Activated T-cell treated with anti-CD3 and anti-CD28 coated beads, Interleukin-2, amount 50 U/mL, for 72 hours (primary cell): ENCODE results near the gene ETFDH. TPM values are rescaled to one million over a fixed set of nuclear protein-coding genes. Genes with fewer than 3 reads are reported as not detected.
"Not testable (repeated sequence)": the region's sequence is repeated elsewhere in the genome, so short reads cannot be mapped to it uniquely, and the experiment has no call there.

ENCODE experiments used
- ATAC-seq, 2 donors: fragments of 150-1000 bp; cut with Tn5 transposase; replicated peaks in 1 of 2; 2 replicates each; pipeline ENCODE4 v1.10.0; 2021; ENCODE audit warnings: moderate library complexity in 2 of 2, mild to moderate bottlenecking in 1 of 2
- DNase-seq, 2 donors: peaks; one replicate each; pipeline ENCODE4 v3.0.0; 2021 to 2022; ENCODE audit warnings: mixed read lengths in 1 of 2
- H3K27ac Mint-ChIP-seq: one replicate; pipeline ENCODE4 v1.8.0; 2022; ENCODE audit warnings: mild to moderate bottlenecking, moderate library complexity, mixed read lengths
- H3K27me3 Mint-ChIP-seq: one replicate; pipeline ENCODE4 v1.8.0; 2022; ENCODE audit warnings: low read depth, mixed read lengths
- H3K36me3 Mint-ChIP-seq, 2 donors: one replicate each; pipeline ENCODE4 v1.8.0; 2022; ENCODE audit warnings: mixed read lengths in 2 of 2, mild to moderate bottlenecking in 1 of 2; ENCODE audit not compliant: insufficient read depth in 2 of 2
- H3K4me1 Mint-ChIP-seq: one replicate; pipeline ENCODE4 v1.8.0; 2022; ENCODE audit warnings: low read depth, mixed read lengths
- H3K4me3 Mint-ChIP-seq, 2 donors: one replicate each; pipeline ENCODE4 v1.8.0; 2022; ENCODE audit warnings: mild to moderate bottlenecking in 2 of 2, mixed read lengths in 2 of 2, moderate library complexity in 2 of 2
- H3K9me3 Mint-ChIP-seq, 2 donors: one replicate each; pipeline ENCODE4 v1.8.0; 2022; ENCODE audit warnings: mixed read lengths in 2 of 2
- total RNA-seq, 2 donors: library from RNA; stranded (reverse); gene quantifications; one replicate each; pipeline ENCODE4 v1.2.3, GENCODE V29; 2022

Gene ETFDH
- total RNA-seq, 2 donors from 2014 or later: 30.2 to 38.0 TPM

GRCh38 chr4:158738866-158739265 lies 66.8 kb downstream of the ETFDH start:
- Mint-ChIP-seq H3K4me1 (no peaks in the 10 kb centered on the region), H3K9me3 (no peaks in the 10 kb centered on the region), H3K4me3 (no peak overlapping the region), H3K27ac (no peak overlapping the region), H3K27me3 (no peaks in the 10 kb centered on the region), H3K36me3 (no peaks in the 10 kb centered on the region)
- DNase-seq (no peak), ATAC-seq (no peak)

GRCh38 chr4:158739600-158739999 lies 67.5 kb downstream of the ETFDH start:
- Mint-ChIP-seq H3K4me3 (no peak overlapping the region), H3K27me3 (no peaks in the 10 kb centered on the region)
- no peak for DNase-seq

DNA sequence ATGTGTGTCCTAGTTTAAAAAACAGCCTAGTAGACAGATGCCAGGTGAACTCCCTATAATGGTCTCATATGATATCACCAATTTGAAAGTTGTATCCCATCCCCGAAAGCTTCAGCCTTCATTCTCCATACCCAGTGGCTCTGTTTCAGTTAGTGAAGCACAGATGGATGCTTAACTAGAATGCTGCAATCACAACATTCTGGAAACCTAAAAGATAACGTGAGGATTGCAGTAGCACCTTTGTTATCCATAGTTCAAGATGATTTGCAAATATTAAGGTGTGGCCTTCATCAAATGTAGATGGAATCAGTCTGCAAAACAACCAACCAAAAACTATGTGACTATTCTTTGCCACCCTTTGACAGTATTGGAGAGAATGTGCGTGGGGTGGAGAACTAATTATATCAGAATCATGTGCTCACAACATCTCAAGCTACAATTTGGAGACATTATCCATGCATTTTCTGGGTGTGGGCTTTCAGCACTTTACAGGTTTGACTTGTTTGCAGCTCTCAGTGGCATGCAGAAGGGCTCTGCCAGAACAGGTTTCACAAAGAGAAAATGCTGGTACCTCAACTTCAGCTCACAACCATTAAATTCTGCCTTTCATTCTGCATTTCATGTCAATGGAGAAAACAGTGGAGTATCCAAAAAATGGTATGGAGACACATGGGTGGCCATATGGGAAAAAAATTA lies 69.4 kb downstream of the ETFDH start:
- Mint-ChIP-seq H3K36me3 (no peaks in the 10 kb centered on the region), H3K9me3 (no peaks in the 10 kb centered on the region), H3K27me3 (no peaks in the 10 kb centered on the region), H3K4me3 (no peak overlapping the region), H3K4me1 (no peaks in the 10 kb centered on the region), H3K27ac (no peak overlapping the region)
- no peak for ATAC-seq
- no peak for DNase-seq

More at GRCh38 chr4:158739600-158739999, 67.5 kb downstream of the ETFDH start:
- H3K36me3 Mint-ChIP-seq: no peaks in the 10 kb centered on the region
- no peak overlapping the region for H3K27ac Mint-ChIP-seq
- H3K4me1 Mint-ChIP-seq: no peaks in the 10 kb centered on the region
- ATAC-seq: no peak
- no peaks in the 10 kb centered on the region for H3K9me3 Mint-ChIP-seq

DNA sequence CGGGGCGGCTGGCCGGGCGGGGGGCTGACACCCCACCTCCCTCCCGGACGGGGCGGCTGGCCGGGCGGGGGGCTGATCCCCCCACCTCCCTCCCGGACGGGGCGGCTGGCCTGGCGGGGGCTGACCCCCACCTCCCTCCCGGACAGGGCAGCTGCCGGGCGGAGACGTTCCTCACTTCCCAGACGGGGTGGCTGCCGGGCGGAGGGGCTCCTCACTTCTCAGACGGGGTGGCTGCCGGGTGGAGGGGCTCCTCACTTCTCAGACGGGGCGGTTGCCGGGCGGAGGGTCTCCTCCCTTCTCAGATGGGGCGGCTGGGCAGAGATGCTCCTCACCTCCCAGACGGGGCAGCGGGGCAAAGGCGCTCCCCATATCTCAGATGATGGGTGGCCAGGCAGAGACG lies 74.4 kb downstream of the ETFDH start:
- not testable (repeated sequence) for H3K36me3 Mint-ChIP-seq, H3K27me3 Mint-ChIP-seq

DNA sequence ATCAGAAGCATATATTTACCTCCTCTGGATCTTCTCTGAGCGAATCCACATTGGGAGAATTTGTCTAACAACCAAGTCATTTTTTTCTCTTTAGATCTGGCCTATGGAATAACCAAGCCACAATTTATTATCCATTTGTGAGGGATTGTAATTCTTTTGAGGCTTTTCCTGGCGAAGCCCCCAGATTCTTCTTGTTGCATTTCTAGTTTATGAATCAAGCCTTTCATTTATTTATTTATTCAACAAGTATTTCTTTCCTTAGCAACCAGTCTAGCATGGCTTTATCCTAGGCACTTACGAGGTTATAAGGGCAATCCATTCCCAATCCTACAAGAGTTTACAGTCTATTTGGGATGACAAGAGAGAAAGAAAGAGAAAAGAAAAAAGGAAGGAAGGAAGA lies 78.3 kb downstream of the ETFDH start:
- no peak overlapping the region for H3K4me3 Mint-ChIP-seq
- no peaks in the 10 kb centered on the region for H3K36me3 Mint-ChIP-seq
- no peaks in the 10 kb centered on the region for H3K4me1 Mint-ChIP-seq
- no peak overlapping the region for H3K27ac Mint-ChIP-seq
- no peak for DNase-seq
- peaks cover 5% of the 10 kb centered on the region for H3K27me3 Mint-ChIP-seq
- H3K9me3 Mint-ChIP-seq: no peaks in the 10 kb centered on the region
- ATAC-seq: no peak

More for the DNA sequence above, 74.4 kb downstream of the ETFDH start:
- not testable (repeated sequence) for H3K27ac Mint-ChIP-seq, DNase-seq, H3K4me1 Mint-ChIP-seq, ATAC-seq, H3K4me3 Mint-ChIP-seq, H3K9me3 Mint-ChIP-seq

DNA sequence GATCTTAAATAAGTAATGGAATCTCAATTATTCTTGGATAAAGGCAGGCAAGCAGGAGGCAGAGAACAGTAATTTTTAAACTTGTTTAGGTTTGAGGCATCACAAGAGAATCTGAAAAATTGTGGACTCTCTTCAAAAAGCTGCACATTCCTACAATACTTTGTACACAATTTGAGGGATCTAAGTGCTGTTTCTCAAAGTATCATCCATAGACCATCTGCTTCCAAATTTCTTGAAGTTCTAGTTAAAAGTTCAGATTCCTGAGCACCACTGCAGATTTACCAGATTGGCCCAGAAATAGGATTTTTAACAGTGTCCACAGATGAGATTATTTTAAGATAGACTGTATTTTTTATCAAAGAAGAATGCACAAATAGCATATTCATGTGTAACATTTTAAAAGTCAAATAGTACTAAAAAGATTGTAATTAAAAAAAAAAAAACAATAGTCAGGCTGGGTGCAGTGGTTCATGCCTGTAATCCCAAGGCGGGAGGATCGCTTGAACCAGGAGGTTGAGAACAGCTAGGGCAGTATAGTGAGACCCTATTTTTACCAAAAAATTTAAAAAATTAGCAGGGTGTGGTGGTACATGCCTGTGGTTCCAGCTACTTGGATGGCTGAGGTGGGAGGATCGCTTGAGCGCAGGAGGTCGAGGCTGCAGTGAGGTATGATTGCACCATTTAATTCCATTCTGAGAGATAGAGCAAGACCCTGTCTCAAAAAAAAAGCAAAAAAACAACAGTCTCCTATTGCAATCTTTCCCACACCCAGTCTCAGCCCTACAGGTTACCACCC lies 82.5 kb downstream of the ETFDH start:
- Mint-ChIP-seq H3K9me3 (peaks cover 0 to 1% of the 10 kb centered on the region in 2 donors), H3K36me3 (peaks cover 0 to 3% of the 10 kb centered on the region in 2 donors), H3K27me3 (peaks cover 18% of the 10 kb centered on the region), H3K27ac (no peak overlapping the region), H3K4me1 (no peaks in the 10 kb centered on the region), H3K4me3 (no peak overlapping the region)
- DNase-seq (no peak), ATAC-seq (no peak)

DNA sequence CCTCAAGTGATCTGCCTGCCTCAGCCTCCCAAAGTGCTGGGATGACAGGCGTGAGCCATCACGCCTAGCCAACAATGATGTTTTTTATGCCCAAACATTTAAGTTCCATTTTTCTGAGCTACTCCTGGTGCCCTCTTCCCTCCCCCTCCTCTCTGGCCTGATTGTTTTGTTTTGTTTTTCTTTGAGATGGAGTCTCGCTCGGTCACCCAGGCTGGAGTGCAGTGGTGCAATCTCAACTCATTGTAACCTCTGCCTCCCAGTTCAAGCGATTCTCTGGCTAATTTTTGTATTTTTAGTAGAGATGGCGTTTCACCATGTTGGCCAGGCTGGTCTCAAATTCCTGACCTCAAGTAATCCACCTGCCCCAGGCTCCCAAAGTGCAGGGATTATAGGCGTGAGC lies 83.7 kb downstream of the ETFDH start:
- not testable (repeated sequence) for H3K9me3 Mint-ChIP-seq, H3K4me3 Mint-ChIP-seq, DNase-seq, H3K36me3 Mint-ChIP-seq, H3K27ac Mint-ChIP-seq, ATAC-seq, H3K4me1 Mint-ChIP-seq
- peaks cover 18% of the 10 kb centered on the region for H3K27me3 Mint-ChIP-seq

- Mint-ChIP-seq H3K4me3 (no peak overlapping the region), H3K27me3 (peaks cover 13% of the 10 kb centered on the region), H3K9me3 (peaks cover 0 to 1% of the 10 kb centered on the region in 2 donors), H3K4me1 (no peaks in the 10 kb centered on the region), H3K36me3 (peaks cover 0 to 3% of the 10 kb centered on the region in 2 donors), H3K27ac (no peak overlapping the region)
- no peak for ATAC-seq
- no peak for DNase-seq
Measured at GRCh38 chr4:158756588-158756987, 84.5 kb downstream of the ETFDH start.

DNA sequence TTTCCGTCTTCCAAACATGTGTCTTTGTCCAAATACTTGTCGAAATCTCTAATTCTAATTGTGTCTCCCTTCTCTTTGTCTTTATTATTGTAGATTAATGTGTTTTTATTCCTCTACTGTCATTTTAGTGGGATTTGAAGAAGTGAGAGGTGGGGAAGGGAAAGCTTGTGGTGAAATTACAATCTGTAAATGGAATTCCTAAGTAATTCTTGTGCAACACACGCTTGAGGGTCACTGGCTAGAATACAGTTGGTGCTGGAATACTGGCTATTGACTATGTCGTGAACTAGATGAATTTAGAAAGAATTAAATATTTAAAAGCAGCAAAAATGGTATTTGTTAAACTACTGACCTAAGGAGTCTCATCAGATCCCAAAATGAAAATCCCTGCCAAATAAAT lies 86.0 kb downstream of the ETFDH start:
- Mint-ChIP-seq H3K4me1 (no peaks in the 10 kb centered on the region), H3K9me3 (peaks cover 0 to 1% of the 10 kb centered on the region in 2 donors), H3K27me3 (peaks cover 13% of the 10 kb centered on the region), H3K4me3 (no peak overlapping the region), H3K27ac (no peak overlapping the region), H3K36me3 (peaks cover 0 to 3% of the 10 kb centered on the region in 2 donors)
- DNase-seq: no peak
- no peak for ATAC-seq

DNA sequence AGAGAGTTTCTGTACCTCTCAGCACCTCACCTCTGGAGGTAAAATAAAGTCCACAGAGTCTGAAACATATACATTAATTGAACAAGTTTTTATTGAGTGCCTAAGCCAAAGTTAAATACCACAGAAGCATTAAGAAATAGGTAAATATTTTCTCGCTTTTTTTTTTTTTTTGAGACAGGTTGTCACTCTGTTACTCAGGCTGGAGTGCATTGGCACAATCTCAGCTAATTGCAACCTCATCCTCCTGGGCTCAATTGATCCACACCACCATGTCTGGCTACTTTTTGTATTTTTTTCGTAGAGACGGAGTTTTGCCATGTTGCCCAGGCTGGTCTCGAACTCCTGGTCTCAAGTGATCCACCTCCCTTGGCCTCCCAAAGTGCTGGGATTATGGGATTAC lies 86.6 kb downstream of the ETFDH start:
- peaks cover 0 to 1% of the 10 kb centered on the region in 2 donors for H3K9me3 Mint-ChIP-seq
- H3K4me1 Mint-ChIP-seq: no peaks in the 10 kb centered on the region
- no peak overlapping the region for H3K27ac Mint-ChIP-seq
- DNase-seq (no peak), ATAC-seq (no peak)
- H3K36me3 Mint-ChIP-seq: peaks cover 0 to 3% of the 10 kb centered on the region in 2 donors
- peaks cover 13% of the 10 kb centered on the region for H3K27me3 Mint-ChIP-seq
- H3K4me3 Mint-ChIP-seq: no peak overlapping the region

Other genes with a start within 250 kb of the ETFDH start
- not detected for gene RXFP1, start 150.4 kb upstream of the ETFDH start, total RNA-seq
- gene C4orf46, start 409 bp upstream of the ETFDH start, total RNA-seq: 10 to 100 TPM; 22.7 to 26.2 TPM
- 10 to 100 TPM; 50.6 to 52.0 TPM for gene PPID, start 51.1 kb downstream of the ETFDH start, total RNA-seq
- gene FNIP2, start 96.7 kb downstream of the ETFDH start, total RNA-seq: 10 to 100 TPM; 12.7 to 20.1 TPM